ENCODE measurements around the gene RIPPLY1.

Gene RIPPLY1

DNA sequence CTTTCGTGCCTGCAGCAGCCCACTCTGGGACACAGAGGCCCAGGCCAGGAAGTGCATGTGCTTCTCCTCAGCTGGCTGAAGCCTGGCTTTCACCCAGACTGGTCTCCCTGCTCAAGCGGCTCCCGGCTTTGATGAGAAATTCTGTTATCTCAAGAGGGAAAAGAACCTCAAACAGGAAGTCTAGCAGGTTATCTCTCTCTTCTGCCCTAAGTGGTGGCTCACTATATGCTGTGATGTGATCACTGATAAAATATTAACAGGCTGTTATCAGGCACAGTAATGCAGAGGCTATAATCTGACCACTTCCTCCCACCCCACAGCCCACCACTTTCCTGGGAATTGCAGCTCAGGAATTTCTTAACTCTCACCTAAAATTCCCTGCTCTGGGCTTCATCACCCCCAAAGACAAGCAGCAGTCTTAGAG, 30.4 kb upstream of the RIPPLY1 start:
- no peaks in the 10 kb centered on the region for H3K9me3 ChIP-seq
- no peak overlapping the region for H3K4me3 ChIP-seq (ENCODE audit: low read depth in 1 of 2, low read length in 1 of 2)
- H3K36me3 ChIP-seq = no peaks in the 10 kb centered on the region
- TF ChIP-seq, protein P1, sequence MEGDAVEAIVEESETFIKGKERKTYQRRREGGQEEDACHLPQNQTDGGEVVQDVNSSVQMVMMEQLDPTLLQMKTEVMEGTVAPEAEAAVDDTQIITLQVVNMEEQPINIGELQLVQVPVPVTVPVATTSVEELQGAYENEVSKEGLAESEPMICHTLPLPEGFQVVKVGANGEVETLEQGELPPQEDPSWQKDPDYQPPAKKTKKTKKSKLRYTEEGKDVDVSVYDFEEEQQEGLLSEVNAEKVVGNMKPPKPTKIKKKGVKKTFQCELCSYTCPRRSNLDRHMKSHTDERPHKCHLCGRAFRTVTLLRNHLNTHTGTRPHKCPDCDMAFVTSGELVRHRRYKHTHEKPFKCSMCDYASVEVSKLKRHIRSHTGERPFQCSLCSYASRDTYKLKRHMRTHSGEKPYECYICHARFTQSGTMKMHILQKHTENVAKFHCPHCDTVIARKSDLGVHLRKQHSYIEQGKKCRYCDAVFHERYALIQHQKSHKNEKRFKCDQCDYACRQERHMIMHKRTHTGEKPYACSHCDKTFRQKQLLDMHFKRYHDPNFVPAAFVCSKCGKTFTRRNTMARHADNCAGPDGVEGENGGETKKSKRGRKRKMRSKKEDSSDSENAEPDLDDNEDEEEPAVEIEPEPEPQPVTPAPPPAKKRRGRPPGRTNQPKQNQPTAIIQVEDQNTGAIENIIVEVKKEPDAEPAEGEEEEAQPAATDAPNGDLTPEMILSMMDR (IDR thresholded peaks at IDR 0.05) = no peak
- no peaks in the 10 kb centered on the region for H3K4me1 ChIP-seq (ENCODE audit: control insufficient read depth in 1 of 2, insufficient read depth in 1 of 2, low read depth in 1 of 2, low read length in 1 of 2)
- no peak overlapping the region for H3K27ac ChIP-seq
- no peaks in the 10 kb centered on the region for H3K27me3 ChIP-seq

DNA sequence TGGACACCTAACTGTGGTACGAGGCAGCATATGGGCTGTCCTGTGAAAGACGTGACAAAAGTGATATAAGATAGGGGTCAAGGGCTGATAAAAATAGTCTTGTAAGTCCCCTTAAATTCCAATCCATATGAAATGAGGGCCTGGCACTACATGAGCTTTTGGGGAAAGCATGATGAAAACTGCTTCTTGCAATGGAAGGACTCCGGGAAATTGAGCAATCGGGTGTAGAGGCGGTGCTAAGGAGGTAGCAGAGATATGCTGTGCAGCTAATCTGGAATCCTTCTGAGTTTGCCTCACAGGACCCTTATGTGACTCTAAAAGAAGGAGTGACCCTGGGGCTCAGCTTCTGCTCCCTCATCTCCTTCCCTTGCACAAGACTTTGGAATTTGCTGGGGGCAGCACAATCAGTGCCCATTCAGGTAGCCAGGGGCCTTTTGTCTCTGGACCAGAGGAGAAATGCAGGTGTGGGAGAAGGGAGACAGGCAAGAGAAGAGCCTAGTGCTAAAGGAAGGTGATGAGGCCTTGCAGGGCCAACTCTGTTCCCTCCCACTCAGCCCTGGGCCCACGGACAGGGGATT, 29.9 kb upstream of the RIPPLY1 start:
- Histone ChIP-seq H3K4me1 (ENCODE audit: control insufficient read depth in 1 of 2, insufficient read depth in 1 of 2, low read depth in 1 of 2, low read length in 1 of 2) (no peaks in the 10 kb centered on the region), H3K36me3 (no peaks in the 10 kb centered on the region), H3K9me3 (no peaks in the 10 kb centered on the region), H3K27me3 (no peaks in the 10 kb centered on the region), H3K27ac (no peak overlapping the region), H3K4me3 (ENCODE audit: low read depth in 1 of 2, low read length in 1 of 2) (no peak overlapping the region)
- TF ChIP-seq, protein P1 (IDR thresholded peaks at IDR 0.05) = no peak

- Histone ChIP-seq H3K27me3 (no peaks in the 10 kb centered on the region), H3K36me3 (no peaks in the 10 kb centered on the region), H3K4me1 (ENCODE audit: control insufficient read depth in 1 of 2, insufficient read depth in 1 of 2, low read depth in 1 of 2, low read length in 1 of 2) (no peaks in the 10 kb centered on the region), H3K27ac (no peak overlapping the region), H3K4me3 (ENCODE audit: low read depth in 1 of 2, low read length in 1 of 2) (no peak overlapping the region), H3K9me3 (no peaks in the 10 kb centered on the region)
- TF ChIP-seq, protein P1 (IDR thresholded peaks at IDR 0.05) = no peak
Observed at GRCh38 chrX:106932492-106932923, 29.4 kb upstream of the RIPPLY1 start.

- Histone ChIP-seq H3K36me3 (no peaks in the 10 kb centered on the region), H3K4me1 (ENCODE audit: control insufficient read depth in 1 of 2, insufficient read depth in 1 of 2, low read depth in 1 of 2, low read length in 1 of 2) (no peaks in the 10 kb centered on the region), H3K4me3 (ENCODE audit: low read depth in 1 of 2, low read length in 1 of 2) (no peak overlapping the region), H3K27ac (no peak overlapping the region), H3K27me3 (no peaks in the 10 kb centered on the region), H3K9me3 (no peaks in the 10 kb centered on the region)
- TF ChIP-seq, protein P1 (IDR thresholded peaks at IDR 0.05) = no peak
Observed at GRCh38 chrX:106931831-106932491, 28.8 kb upstream of the RIPPLY1 start.

DNA sequence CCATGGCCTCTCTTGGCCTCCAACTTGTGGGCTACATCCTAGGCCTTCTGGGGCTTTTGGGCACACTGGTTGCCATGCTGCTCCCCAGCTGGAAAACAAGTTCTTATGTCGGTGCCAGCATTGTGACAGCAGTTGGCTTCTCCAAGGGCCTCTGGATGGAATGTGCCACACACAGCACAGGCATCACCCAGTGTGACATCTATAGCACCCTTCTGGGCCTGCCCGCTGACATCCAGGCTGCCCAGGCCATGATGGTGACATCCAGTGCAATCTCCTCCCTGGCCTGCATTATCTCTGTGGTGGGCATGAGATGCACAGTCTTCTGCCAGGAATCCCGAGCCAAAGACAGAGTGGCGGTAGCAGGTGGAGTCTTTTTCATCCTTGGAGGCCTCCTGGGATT, 25.1 kb upstream of the RIPPLY1 start:
- H3K36me3 ChIP-seq = no peaks in the 10 kb centered on the region
- H3K4me1 ChIP-seq (ENCODE audit: control insufficient read depth in 1 of 2, insufficient read depth in 1 of 2, low read depth in 1 of 2, low read length in 1 of 2) = no peaks in the 10 kb centered on the region
- no peak overlapping the region for H3K27ac ChIP-seq
- no peaks in the 10 kb centered on the region for H3K9me3 ChIP-seq
- H3K4me3 ChIP-seq (ENCODE audit: low read depth in 1 of 2, low read length in 1 of 2) = no peak overlapping the region
- no peaks in the 10 kb centered on the region for H3K27me3 ChIP-seq
- TF ChIP-seq, protein P1 (IDR thresholded peaks at IDR 0.05) = no peak
